ENCODE measurements around the gene DRAM1. TPM values are rescaled to one million over a fixed set of nuclear protein-coding genes. Genes with fewer than 3 reads are reported as not detected.
A peak's percentile ranks its signal among the peaks of the same experiment; 100 is the strongest.
"Not testable (repeated sequence)": the region's sequence is repeated elsewhere in the genome, so short reads cannot be mapped to it uniquely, and the experiment has no call there.

The DRAM1 gene
- polyA plus RNA-seq, 2 of the 4 experiments (the other 2 are of a cell fraction) = 28.0 to 39.1 TPM

DNA sequence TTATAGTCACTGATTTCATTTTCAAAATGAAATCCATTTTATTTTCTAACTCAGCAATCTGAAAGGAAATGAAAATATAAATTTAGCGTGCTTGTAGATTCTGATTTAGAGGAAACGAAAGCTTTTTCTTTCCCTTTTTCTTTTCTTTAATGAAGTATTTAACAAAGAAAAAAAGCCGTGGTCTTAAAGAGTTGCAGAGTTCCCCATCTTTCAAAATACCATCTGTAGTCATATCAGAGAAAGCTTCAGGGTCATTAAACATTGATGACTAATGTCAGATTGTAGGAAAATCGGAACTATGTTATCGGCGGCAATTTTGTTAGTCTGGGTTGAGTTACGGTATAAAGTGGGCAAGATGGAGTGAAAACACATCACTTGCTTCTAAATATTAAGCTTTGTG is 32.3 kb downstream of the DRAM1 start:
- no peak for TF ChIP-seq MAX (IDR thresholded peaks at IDR 0.05)
- TF ChIP-seq POLR2A (IDR thresholded peaks at IDR 0.05; ENCODE audit: low read length) = no peak
- TF ChIP-seq ESRRA (IDR thresholded peaks at IDR 0.05; ENCODE audit: borderline replicate concordance, low read length) = no peak
- TF ChIP-seq CHD4 (IDR thresholded peaks at IDR 0.05; ENCODE audit: borderline replicate concordance) = no peak
- no peak for TF ChIP-seq RNF2 (IDR thresholded peaks at IDR 0.05; ENCODE audit: borderline replicate concordance, low read depth)
- TF ChIP-seq EP300 (IDR thresholded peaks at IDR 0.05) = no peak
- ChIA-PET CTCF (interaction anchor here (0.8 to 1.5 kb wide), 2 partner anchors 885 to 907 kb away, joined by 3 read pairs; no protein-coding TSS in a partner anchor), POLR2A (no interaction called here)
- H3K4me2 ChIP-seq = peak overlapping the region; percentile 31; the same call in 1 of the 3 replicates
- no peak overlapping the region for H3K4me3 ChIP-seq
- peaks cover 11% of the 10 kb centered on the region; the same call in 2 of the 3 replicates for H3K4me1 ChIP-seq
- ATAC-seq (no peak), DNase-seq (ENCODE audit: low read depth in 1 of 2, low spot score in 1 of 2) (no peak), FAIRE-seq (no peak)
- WGBS (ENCODE audit: missing lambda C conversion rate) = 88% methylated on average over 7 of the region's 7 CpGs
- H3K27ac ChIP-seq = no peak overlapping the region
- H3K9me3 ChIP-seq = no peaks in the 10 kb centered on the region

DNA sequence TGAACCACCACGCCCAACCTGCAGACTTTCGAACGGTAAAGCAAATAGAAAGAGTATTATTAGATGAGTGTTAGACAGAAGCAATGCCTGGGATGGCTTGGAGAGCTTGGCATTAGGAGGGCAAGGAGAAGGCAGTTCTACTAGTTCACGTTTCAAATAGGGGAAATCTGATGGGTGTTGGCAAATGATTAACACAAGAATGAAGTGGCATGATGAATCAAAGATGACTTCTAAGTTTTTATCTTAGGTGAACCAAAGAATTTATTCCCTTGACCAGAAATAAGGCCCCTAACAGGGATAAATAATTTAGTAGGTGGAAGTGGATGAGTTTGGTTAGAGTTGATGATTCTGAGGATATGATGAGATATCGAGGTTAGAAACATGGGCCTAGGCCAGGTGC is 38.5 kb downstream of the DRAM1 start:
- WGBS (ENCODE audit: missing lambda C conversion rate) = 77% methylated on average over 5 of the region's 5 CpGs
- ChIA-PET POLR2A (no interaction called here), CTCF (interaction anchor here (0.6 to 1.2 kb wide), 4 partner anchors 17 to 963 kb away, joined by 3 to 7 read pairs (median 4); no protein-coding TSS in a partner anchor)
- no peak overlapping the region for H3K4me3 ChIP-seq
- no peak for DNase-seq (ENCODE audit: low read depth in 1 of 2, low spot score in 1 of 2)
- FAIRE-seq = no peak
- H3K27ac ChIP-seq = no peak overlapping the region
- no peak for ATAC-seq
- H3K4me1 ChIP-seq = no peaks in the 10 kb centered on the region
- no peak overlapping the region for H3K4me2 ChIP-seq
- TF ChIP-seq POLR2A (IDR thresholded peaks at IDR 0.05; ENCODE audit: low read length) (no peak), USF2 (IDR thresholded peaks at IDR 0.05) (no peak), ATOH8 (CRISPR knock-in tag; IDR thresholded peaks at IDR 0.05; ENCODE audit: low read depth) (no peak), SREBF2 (IDR thresholded peaks at IDR 0.05) (no peak)
- TF ChIP-seq, protein P1, sequence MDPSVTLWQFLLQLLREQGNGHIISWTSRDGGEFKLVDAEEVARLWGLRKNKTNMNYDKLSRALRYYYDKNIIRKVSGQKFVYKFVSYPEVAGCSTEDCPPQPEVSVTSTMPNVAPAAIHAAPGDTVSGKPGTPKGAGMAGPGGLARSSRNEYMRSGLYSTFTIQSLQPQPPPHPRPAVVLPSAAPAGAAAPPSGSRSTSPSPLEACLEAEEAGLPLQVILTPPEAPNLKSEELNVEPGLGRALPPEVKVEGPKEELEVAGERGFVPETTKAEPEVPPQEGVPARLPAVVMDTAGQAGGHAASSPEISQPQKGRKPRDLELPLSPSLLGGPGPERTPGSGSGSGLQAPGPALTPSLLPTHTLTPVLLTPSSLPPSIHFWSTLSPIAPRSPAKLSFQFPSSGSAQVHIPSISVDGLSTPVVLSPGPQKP (IDR thresholded peaks at IDR 0.05; ENCODE audit: low read depth, low read length) = no peak
- TF ChIP-seq, protein P2, sequence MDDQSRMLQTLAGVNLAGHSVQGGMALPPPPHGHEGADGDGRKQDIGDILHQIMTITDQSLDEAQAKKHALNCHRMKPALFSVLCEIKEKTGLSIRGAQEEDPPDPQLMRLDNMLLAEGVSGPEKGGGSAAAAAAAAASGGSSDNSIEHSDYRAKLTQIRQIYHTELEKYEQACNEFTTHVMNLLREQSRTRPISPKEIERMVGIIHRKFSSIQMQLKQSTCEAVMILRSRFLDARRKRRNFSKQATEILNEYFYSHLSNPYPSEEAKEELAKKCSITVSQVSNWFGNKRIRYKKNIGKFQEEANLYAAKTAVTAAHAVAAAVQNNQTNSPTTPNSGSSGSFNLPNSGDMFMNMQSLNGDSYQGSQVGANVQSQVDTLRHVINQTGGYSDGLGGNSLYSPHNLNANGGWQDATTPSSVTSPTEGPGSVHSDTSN (IDR thresholded peaks at IDR 0.05) = no peak
- H3K9me3 ChIP-seq = no peaks in the 10 kb centered on the region

GRCh38 chr12:101918805-101919204 is 41.4 kb downstream of the DRAM1 start:
- H3K9me3 ChIP-seq; DNase-seq (ENCODE audit: low read depth in 1 of 2, low spot score in 1 of 2); POLR2A ChIA-PET; H3K27ac ChIP-seq; H3K4me3 ChIP-seq; H3K4me1 ChIP-seq; FAIRE-seq; ATAC-seq; H3K4me2 ChIP-seq: not testable (repeated sequence)
- TF ChIP-seq CEBPB (IDR thresholded peaks at IDR 0.05) = peak in 1 of 2 experiments; percentile 10; a peak in 1 of 4 replicates
- WGBS (ENCODE audit: missing lambda C conversion rate) = 96% methylated on average over 4 of the region's 4 CpGs
- CTCF ChIA-PET = interaction anchor here (0.6 to 3.0 kb wide), 9 partner anchors 17 to 1481 kb away, joined by 3 to 8 read pairs (median 3); no protein-coding TSS in a partner anchor

GRCh38 chr12:101919447-101919846 is 42.1 kb downstream of the DRAM1 start:
- Histone ChIP-seq H3K9me3 (no peaks in the 10 kb centered on the region), H3K4me1 (no peaks in the 10 kb centered on the region), H3K4me3 (no peak overlapping the region), H3K27ac (no peak overlapping the region), H3K4me2 (no peak overlapping the region)
- FAIRE-seq (no peak), ATAC-seq (no peak), DNase-seq (ENCODE audit: low read depth in 1 of 2, low spot score in 1 of 2) (no peak)
- 75% methylated on average over 3 of the region's 3 CpGs for WGBS (ENCODE audit: missing lambda C conversion rate)
- CTCF ChIA-PET = interaction anchor here (1.2 to 3.0 kb wide), 4 partner anchors 17 to 892 kb away, joined by 3 to 8 read pairs (median 4); no protein-coding TSS in a partner anchor
- POLR2A ChIA-PET = no interaction called here
- TF ChIP-seq MAX (IDR thresholded peaks at IDR 0.05) (no peak), KDM1A (IDR thresholded peaks at IDR 0.05; ENCODE audit: low read depth) (no peak), TFCP2L1 (CRISPR knock-in tag; IDR thresholded peaks at IDR 0.05) (no peak), EHMT2 (IDR thresholded peaks at IDR 0.05; ENCODE audit: low read depth) (no peak), ZC3H11A (IDR thresholded peaks at IDR 0.05) (no peak), RAD21 (conservative IDR thresholded peaks at IDR 0.05 in 1 of 2, IDR thresholded peaks at IDR 0.05 in 1 of 2) (no peak), FOSL2 (IDR thresholded peaks at IDR 0.05) (no peak), FOSL2 (CRISPR knock-in tag; IDR thresholded peaks at IDR 0.05) (no peak), ZNF302 (CRISPR knock-in tag; IDR thresholded peaks at IDR 0.05) (no peak), MAFK (IDR thresholded peaks at IDR 0.05; ENCODE audit: partially characterized antibody) (no peak), RNF2 (IDR thresholded peaks at IDR 0.05; ENCODE audit: borderline replicate concordance, low read depth) (no peak)
- TF ChIP-seq, protein P3, sequence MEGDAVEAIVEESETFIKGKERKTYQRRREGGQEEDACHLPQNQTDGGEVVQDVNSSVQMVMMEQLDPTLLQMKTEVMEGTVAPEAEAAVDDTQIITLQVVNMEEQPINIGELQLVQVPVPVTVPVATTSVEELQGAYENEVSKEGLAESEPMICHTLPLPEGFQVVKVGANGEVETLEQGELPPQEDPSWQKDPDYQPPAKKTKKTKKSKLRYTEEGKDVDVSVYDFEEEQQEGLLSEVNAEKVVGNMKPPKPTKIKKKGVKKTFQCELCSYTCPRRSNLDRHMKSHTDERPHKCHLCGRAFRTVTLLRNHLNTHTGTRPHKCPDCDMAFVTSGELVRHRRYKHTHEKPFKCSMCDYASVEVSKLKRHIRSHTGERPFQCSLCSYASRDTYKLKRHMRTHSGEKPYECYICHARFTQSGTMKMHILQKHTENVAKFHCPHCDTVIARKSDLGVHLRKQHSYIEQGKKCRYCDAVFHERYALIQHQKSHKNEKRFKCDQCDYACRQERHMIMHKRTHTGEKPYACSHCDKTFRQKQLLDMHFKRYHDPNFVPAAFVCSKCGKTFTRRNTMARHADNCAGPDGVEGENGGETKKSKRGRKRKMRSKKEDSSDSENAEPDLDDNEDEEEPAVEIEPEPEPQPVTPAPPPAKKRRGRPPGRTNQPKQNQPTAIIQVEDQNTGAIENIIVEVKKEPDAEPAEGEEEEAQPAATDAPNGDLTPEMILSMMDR (IDR thresholded peaks at IDR 0.05) = no peak
- TF ChIP-seq, protein P2 (IDR thresholded peaks at IDR 0.05) = no peak

Data from A549 (cell line).